Pancreas (tissue), 10 donors: ENCODE measurements around the gene IP6K2. TPM values are rescaled to one million over a fixed set of nuclear protein-coding genes. Genes with fewer than 3 reads are reported as not detected.
A peak's percentile ranks its signal among the peaks of the same experiment; 100 is the strongest.

Experiments
- ATAC-seq, 4 donors: fragments of 200-7000 bp; cut with Tn5 transposase; one replicate each; pipeline versions ENCODE4 v1.8.0 to v1.9.1; 2020; ENCODE audit warnings: mild to moderate bottlenecking in 4 of 4, moderate library complexity in 4 of 4
- DNase-seq, 6 donors: peaks; one replicate each; pipeline ENCODE4 v3.0.0-alpha.2; 2020
- FAIRE-seq: peaks from 2 replicates; lab custom pipeline; 2012; peaks lifted over from hg19 to GRCh38; lab: Jason Lieb, UNC
- H3K27ac ChIP-seq, 4 donors: fragments of 200-600 bp; sonication (generic); 1 replicate in 3 of 4; 2 replicates in 1 of 4; pipeline versions ENCODE4 v1.5.0 to v1.8.0; 2020
- H3K27me3 ChIP-seq, 4 donors: fragments of 200-600 bp; one replicate each; pipeline ENCODE4 v1.8.0; 2021
- H3K36me3 ChIP-seq, 3 donors: fragments of 200-600 bp; sonication (generic) in 1 of 3; one replicate each; pipeline versions ENCODE4 v1.5.0 to v1.8.0; 2020 to 2021
- H3K4me1 ChIP-seq, 3 donors: fragments of 200-600 bp; one replicate each; pipeline ENCODE4 v1.8.0; 2021
- H3K4me3 ChIP-seq, 4 donors: fragments of 200-600 bp; sonication (generic) in 2 of 4; one replicate each; pipeline versions ENCODE4 v1.5.0 to v1.8.0; 2020 to 2021
- H3K9me3 ChIP-seq, 4 donors: fragments of 200-600 bp; one replicate each; pipeline ENCODE4 v1.8.0; 2021
- CTCF ChIP-seq, 4 donors: fragments of 200-600 bp; sonication (generic) in 3 of 4; IDR thresholded peaks; one replicate each; pipeline versions ENCODE4 v1.5.0 to v1.8.0; 2021; ENCODE audit warnings: antibody characterized with exemption in 4 of 4
- WGBS, 2 donors: extraction: QIAGEN DNeasy Blood & Tissue Kit; methylation state at CpG; one replicate each; pipeline ENCODE4 v1.1.7; 2013; 5-methylcytosine and 5-hydroxymethylcytosine counted together
- intact Hi-C, 3 donors: fragments of 100-400 bp; cut with DNase I; formaldehyde crosslinking; loops; one replicate each; pipeline versions ENCODE4 v1.11.1 to v1.14.2; 2022
- polyA plus RNA-seq, 2 donors: library from polyadenylated mRNA; stranded (reverse); fragments of 200-250 nt; gene quantifications; one replicate each; pipeline ENCODE4 v1.2.3, GENCODE V29; 2013
- total RNA-seq, 6 donors: library from RNA; stranded (reverse); fragmentation: NEBNext Ultra II Directional in 4 of 6; extraction: Animal tissue kit (Norgen Biotek cat#: 25700) in 4 of 6; gene quantifications; one replicate each; pipeline versions ENCODE4 v1.2.1 to v1.2.4, GENCODE V29; 2021 to 2023
- donor health status: healthy with polysubstance abuse.
- donor health status: DM: no; HTN: no; CAD: no; lungs with moderate emphysema.
- donor health status: DM: no; HTN: no; CAD: no.
- donor health status: control.
- donor health status: control.
- donor health status: Bipolar disorder and iron deficiency.
- donor health status: DM: yes; HTN: yes; CAD: no.
- donor health status: DM: no; HTN: no; CAD: no.
- donor health status: DM: no; HTN: no; CAD: no.
- donor health status: DM: yes; HTN: yes; CAD: no.

The IP6K2 gene
- total and polyA plus RNA-seq, 8 donors: 19.1 to 107 (median 35.3) TPM

- intact Hi-C loops: no loop called here
- Histone ChIP-seq H3K27ac (peak overlapping the region in 1 of 4 donors; percentile 33), H3K4me1 (peaks cover 10 to 13% (median 12%) of the 10 kb centered on the region in 3 donors), H3K36me3 (peaks cover 9 to 39% (median 25%) of the 10 kb centered on the region in 3 donors), H3K9me3 (no peaks in the 10 kb centered on the region), H3K4me3 (no peak overlapping the region), H3K27me3 (no peaks in the 10 kb centered on the region)
- ATAC-seq (peak; percentile 49 to 80 (median 73)), FAIRE-seq (no peak), DNase-seq (peak in 1 of 6 donors; percentile 26)
- 71 to 75% methylated on average over 22 to 23 of the region's 23 CpGs for WGBS, 2 donors
- TF ChIP-seq CTCF (IDR thresholded peaks at IDR 0.05): no peak
These were observed 22.2 kb downstream of the IP6K2 start for GRCh38 chr3:48694610-48695392.

- no peak for TF ChIP-seq CTCF (IDR thresholded peaks at IDR 0.05)
- no peak for ATAC-seq
- H3K9me3 ChIP-seq: no peaks in the 10 kb centered on the region
- no peaks in the 10 kb centered on the region for H3K27me3 ChIP-seq
- H3K4me3 ChIP-seq: no peak overlapping the region
- intact Hi-C loops: no loop called here
- H3K4me1 ChIP-seq: peaks cover 10 to 13% (median 12%) of the 10 kb centered on the region in 3 donors
- H3K27ac ChIP-seq: peak overlapping the region in 1 of 4 donors; percentile 33
- no peak for FAIRE-seq
- WGBS, 2 donors: 83 to 84% methylated on average over 8 of the region's 8 CpGs
- DNase-seq: no peak
- peaks cover 12 to 49% (median 31%) of the 10 kb centered on the region in 3 donors for H3K36me3 ChIP-seq
These were observed 23.2 kb downstream of the IP6K2 start for GRCh38 chr3:48693826-48694225.

GRCh38 chr3:48692551-48692950 lies 24.5 kb downstream of the IP6K2 start:
- H3K4me3 ChIP-seq: no peak overlapping the region
- peaks cover 10 to 13% (median 12%) of the 10 kb centered on the region in 3 donors for H3K4me1 ChIP-seq
- no peak for DNase-seq
- ATAC-seq: no peak
- no peaks in the 10 kb centered on the region for H3K27me3 ChIP-seq
- no peak for TF ChIP-seq CTCF (IDR thresholded peaks at IDR 0.05)
- peaks cover 12 to 59% (median 38%) of the 10 kb centered on the region in 3 donors for H3K36me3 ChIP-seq
- no peak for FAIRE-seq
- no peaks in the 10 kb centered on the region for H3K9me3 ChIP-seq
- intact Hi-C loops: no loop called here
- H3K27ac ChIP-seq: no peak overlapping the region

- no peak for FAIRE-seq
These were observed 26.1 kb downstream of the IP6K2 start for GRCh38 chr3:48690846-48691458.

More at GRCh38 chr3:48690846-48691458, 26.1 kb downstream of the IP6K2 start:
- intact Hi-C loops: no loop called here
- ATAC-seq: no peak
- WGBS, 2 donors: 91 to 98% methylated on average over 2 of the region's 2 CpGs
- Histone ChIP-seq H3K4me3 (no peak overlapping the region), H3K27ac (no peak overlapping the region), H3K36me3 (peaks cover 12 to 59% (median 38%) of the 10 kb centered on the region in 3 donors), H3K9me3 (no peaks in the 10 kb centered on the region), H3K27me3 (no peaks in the 10 kb centered on the region), H3K4me1 (peaks cover under 1 to 6% (median 4%) of the 10 kb centered on the region in 3 donors)
- no peak for DNase-seq
- no peak for TF ChIP-seq CTCF (IDR thresholded peaks at IDR 0.05)
